Measurements from ENCODE around the gene PALD1. TPM values are rescaled to one million over a fixed set of nuclear protein-coding genes. Genes with fewer than 3 reads are reported as not detected.
"Not testable (repeated sequence)": the region's sequence is repeated elsewhere in the genome, so short reads cannot be mapped to it uniquely, and the experiment has no call there.

Gene PALD1
- total RNA-seq, 1 experiment from 2014 or later: 34.8 TPM

DNA sequence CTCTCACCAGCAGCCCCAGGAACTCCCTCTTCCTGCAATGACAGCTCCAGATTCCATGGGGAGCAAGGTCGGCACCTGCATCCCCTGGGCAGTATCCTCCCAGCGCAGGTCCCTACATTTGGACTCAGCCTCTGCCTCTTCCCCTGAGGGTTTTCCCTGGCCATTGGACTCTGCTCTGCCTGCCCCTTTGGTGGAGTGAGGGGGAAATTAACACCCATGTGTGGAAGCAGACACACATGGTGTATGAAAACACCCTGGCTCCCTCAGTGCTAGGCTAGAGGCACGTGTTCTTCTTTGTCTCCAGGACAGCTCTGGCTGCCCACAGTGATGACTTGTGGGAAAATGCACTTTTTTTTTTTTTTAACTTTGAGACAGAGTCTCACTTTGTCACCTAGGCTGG, 115.6 kb downstream of the PALD1 start:
- no peak for DNase-seq (ENCODE audit: low spot score)
- in situ Hi-C loops (cut with HindIII; ENCODE audit: low sequenced_read_pairs): no loop called here

DNA sequence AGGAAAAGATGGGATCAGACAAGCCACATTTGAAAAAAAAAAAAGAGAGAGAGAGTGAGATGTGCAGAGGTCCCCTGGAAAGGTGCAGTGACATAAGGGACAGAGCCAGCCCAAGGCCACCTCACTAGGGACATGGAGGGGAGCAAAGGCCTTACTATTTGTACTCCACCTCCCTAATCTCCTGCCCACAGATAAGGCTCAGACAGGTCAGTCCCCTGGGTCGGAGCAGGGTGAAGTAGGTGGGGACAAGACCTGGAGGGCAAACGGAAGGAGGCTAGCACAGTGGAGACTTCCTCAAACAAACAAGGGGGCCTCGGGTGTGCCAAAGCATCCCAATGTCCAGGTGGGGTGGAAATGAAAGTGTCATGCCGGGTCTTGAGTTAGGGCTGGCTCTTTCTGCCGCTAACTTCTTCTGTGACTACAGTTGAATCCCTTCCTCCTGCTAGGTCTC, 117.0 kb downstream of the PALD1 start:
- in situ Hi-C loops (cut with HindIII; ENCODE audit: low sequenced_read_pairs): no loop called here
- DNase-seq (ENCODE audit: low spot score): no peak

DNA sequence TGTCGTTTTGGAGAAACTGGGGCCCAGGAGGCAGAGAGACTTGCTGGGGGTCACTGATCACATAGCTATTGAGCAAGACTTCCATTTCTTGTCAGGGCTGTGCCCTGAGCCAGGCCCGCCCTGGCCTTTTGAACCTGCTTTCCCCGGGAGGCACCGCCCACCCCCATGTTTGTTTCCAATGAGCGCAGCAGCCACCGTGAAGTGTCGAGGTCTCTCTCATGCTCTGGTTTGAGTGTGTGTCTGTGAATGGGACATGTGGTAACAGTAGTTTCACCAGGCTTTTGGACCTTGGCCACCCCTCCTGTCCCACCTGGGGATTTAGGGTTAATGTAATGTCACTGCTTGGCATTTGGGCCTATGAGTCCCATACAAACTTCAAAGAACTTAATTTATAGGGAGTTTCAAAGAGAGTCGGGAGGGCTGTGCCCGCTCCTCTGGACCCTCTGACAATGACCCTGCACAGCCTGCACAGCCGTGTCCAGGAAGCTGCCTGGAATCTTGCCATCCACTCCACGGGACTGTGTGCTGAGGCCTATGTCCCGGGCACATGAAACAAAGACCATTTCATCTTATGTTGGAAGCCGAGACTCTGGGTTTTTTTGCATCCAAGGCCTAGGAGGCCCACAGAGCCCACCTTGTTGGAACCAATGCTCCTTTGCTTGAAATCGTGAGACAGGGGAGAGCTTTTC, 117.7 kb downstream of the PALD1 start:
- no peak for DNase-seq (ENCODE audit: low spot score)
- in situ Hi-C loops (cut with HindIII; ENCODE audit: low sequenced_read_pairs): no loop called here

DNA sequence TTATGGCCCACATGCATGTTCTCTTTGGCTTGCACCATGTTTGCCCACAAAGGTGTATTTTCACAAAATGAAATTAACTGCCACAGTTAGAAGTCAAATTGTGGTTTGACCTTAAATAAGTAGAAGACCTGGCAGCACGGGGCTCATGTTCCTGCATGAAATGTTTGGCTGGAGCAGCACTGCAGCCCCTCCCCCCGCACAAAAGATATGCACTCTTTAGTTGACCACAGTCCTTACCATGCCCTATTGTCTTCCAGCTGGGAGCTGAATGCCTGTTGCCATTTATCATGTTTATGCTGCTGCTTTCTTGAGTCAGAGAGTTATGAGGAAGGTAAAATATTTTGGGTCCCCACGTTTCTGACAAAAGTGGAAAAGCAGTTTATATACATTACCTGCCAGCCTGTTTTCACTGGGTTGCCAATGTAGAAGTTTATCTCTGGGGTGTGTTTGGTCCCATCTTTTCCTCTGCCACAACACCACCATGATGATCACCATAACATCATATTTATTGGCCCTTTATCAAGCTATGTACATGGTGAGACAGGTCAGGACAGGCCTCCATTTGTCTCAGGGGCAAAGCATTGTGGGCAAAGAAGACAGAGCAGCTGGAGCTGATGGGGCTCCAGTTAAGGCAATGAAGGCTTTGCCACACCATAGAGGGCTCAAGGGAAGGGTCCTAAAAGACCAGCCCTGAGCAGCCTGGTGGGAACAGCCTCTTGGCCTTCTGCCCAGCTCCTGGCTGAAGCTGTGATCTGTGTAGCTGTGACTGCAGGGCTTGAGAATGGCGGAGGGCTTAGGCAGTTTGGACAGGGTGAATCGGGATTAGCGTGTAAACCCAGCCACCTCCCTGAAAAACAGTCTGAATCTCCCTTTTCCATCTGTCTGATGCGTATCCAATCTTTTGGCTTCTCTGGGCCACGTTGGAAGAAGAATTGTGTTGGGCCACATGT, 118.6 kb downstream of the PALD1 start:
- in situ Hi-C loops (cut with HindIII; ENCODE audit: low sequenced_read_pairs): no loop called here
- DNase-seq (ENCODE audit: low spot score): no peak

DNA sequence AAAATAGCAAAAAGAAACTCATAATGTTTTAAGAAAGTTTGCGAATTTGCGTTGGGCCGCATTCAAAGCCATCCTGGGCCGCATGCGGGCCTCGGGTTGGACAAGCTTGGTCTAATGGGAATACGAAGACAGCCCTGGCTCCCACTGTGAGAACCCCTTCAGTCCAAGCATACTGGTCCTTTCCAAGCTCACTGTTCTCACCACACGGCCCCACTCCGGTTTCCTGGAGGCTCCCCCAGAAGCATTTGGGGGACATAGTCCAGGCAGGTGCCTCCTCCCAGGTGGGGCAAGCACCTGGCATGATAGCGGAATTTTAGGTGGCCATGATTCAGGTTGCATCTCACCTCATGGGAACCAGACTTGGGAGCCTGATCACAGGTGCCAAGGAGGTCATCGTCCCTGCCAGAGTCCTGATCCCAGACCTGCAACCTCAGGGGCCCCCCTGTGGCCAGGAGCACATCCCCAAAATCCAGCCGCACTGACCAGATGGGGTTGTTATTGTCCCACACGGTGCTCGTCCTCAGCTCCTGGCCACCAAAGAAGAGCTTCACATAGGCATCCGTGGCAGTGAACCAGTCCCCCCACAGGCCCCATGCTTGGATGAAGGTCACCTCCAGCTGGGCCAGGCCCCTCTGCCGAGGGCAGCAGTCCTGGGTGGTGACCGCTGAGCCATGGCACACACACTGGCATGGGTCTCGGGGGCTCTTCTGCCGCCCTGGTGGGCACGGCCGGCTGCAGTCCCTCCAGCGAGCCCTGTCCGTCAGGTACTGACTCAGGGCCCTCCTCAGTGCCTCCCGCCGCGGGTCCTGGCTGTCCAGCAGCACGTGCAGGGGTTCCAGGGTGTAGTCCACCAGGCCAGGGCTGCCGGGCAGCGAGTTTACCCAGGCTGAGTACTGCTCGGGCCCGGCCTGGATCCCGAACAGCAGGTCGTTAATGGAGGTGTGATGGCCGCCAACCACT, 119.6 kb downstream of the PALD1 start:
- no peak for DNase-seq (ENCODE audit: low spot score)
- in situ Hi-C loops (cut with HindIII; ENCODE audit: low sequenced_read_pairs): no loop called here

DNA sequence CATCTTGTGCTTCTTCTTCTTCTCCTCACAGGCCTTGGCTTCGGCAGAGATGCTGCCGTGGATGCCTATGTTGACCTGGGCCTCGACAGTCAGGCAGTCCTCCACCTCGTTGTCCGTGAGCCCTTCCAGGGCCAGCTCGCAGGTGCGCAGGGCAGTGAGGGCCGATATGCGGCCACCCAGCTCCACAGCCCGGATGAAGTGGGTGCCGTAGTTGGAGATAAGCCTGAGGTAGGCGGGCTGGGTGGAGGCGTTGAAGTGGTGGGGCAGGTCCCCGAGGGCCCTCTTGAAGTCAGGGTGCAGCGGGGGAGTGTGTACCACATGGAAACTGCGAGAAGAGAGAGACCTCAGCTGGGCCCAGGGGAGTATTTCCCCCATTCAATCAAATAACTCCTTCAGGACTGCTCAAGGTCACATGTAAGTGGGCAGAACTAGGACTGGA, 120.3 kb downstream of the PALD1 start:
- no peak for DNase-seq (ENCODE audit: low spot score)
- in situ Hi-C loops (cut with HindIII; ENCODE audit: low sequenced_read_pairs): no loop called here

DNA sequence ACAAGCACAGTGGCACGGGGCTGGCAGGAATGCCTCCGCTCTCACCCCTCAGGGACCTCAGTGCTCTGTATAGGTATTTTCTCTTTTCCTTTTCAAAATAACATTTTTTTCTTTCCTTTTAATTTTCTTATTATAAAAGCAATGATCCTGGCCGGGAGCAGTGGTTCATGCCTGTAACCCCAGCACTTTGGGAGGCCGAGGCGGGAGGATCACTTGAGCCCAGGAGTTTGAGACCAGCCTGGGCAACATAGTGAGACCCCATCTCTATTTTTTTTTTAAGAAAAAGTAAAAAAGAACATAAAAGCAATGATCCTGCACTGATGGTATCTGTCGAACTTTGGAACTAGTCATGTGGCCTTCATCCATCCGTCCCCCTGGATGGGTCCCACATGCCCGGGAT, 120.8 kb downstream of the PALD1 start:
- in situ Hi-C loops (cut with HindIII; ENCODE audit: low sequenced_read_pairs): no loop called here
- DNase-seq (ENCODE audit: low spot score): no peak

DNA sequence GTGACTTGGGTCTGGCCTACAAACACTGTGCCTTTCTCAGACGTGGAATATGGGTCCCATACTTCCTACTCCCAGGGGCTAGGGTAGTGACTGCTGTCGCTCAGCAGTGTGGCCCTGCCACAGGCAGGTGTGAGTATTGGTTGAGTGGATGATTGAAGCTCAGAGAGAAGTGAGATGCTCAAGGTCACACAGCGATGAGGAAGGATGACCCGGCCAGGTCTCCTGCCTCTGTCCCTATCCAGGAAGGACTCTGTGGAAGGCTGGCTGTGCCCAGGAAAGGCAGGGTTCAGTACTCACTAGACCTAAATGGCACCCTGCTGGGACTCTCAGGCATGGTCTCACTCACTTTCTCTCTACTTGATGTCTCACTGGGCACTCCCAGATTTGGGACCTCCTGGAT, 121.2 kb downstream of the PALD1 start:
- in situ Hi-C loops (cut with HindIII; ENCODE audit: low sequenced_read_pairs): no loop called here
- DNase-seq (ENCODE audit: low spot score): no peak

DNA sequence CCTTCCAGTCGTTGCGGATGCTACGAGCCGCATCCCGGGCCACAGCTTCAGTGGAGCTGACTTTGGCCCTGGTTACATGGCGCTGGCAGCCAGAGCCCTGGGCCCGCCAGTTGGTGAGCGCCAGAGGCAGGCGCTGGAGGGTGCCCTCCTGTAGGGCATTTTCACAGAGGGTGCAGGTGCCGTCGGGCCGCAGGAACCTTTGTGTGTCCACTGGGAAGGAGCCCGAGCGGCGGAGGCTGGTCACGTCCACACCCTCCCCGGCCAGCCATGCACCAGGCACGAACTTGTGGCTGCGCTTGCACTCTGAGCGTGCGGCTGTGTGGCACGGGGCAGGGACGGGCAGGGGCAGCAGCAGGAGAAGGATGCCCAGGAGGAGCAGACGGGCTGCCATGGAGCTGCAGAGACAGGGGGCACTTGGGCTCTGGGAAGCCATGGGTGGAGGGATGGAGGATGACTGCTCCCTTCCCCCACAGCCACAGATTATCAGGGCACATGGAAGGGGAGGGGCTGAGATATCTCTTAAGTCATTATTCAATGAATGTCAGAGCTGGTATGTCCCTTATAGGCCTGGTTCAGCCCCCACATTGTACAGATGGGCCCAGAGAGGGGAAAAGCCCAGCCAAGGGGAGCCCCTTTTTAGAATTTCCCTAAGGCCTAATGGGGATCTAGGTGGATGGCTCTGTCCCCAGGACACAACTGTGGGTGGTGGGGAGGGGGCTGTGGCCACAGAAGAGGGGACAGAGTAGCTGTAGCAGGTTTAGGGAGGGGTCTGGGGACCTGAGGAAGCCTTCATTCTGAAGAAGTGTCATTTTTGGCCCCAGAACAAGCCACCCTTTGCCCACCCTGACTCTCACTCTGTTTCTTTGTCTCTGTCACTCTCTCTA, 122.2 kb downstream of the PALD1 start:
- DNase-seq (ENCODE audit: low spot score): no peak
- in situ Hi-C loops (cut with HindIII; ENCODE audit: low sequenced_read_pairs): no loop called here

DNA sequence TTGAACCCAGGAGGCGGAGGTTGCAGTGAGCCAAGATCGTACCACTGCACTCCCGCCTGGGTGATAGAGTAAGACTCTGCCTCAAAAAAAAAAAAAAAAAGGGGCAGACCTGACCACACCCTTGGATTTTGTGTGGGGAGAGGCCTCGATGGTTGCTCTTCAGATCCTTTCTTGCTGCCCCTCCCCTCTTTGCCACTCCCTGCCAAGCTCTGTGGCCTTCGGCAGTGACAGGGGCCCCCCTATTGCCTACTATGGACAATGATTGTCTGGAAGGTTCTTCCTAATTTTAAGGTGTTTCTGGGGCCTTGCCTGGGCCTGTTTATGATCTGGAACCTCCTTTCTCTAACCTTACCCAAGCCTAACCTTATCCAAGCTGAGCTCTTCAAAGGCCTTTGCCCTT, 123.2 kb downstream of the PALD1 start:
- in situ Hi-C loops (cut with HindIII; ENCODE audit: low sequenced_read_pairs): no loop called here
- DNase-seq (ENCODE audit: low spot score): no peak

DNA sequence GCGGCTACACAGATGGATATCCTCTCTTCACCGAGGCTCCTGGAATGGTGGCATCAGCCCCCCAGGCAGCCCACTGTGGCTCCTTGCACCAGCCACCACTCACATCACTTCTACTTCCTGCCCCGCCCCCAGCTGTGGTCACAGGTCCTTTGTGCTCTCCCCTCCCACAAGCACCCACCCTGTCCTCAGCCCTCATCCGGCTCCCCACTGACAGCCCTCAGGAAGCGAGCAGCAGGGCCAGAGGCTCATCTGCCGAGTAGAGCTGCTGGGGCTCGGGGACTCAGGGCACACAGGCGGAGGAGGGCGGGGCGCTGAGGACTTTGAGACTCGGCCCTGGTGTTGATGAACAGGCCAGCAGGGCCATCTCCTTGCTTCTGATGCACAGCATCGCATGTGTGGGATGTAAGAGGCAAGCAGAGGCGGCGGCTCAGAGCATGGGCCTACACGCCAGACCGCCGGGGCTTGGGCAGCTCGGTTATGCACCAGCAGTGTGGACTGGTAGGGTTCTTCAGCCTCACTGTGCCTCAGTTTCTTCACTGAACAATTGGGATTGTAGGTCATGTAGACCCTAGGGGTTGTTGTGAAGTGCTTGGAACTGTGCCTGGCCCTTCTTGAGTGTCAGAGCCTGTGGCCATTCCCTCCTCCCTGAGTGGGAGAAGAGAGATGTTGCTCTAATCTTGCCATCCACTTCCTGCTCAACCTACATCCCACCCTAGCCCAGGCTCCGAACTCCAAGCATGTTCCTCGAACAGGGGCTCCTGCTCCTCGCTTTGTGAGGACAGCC, 124.3 kb downstream of the PALD1 start, which contains the start of gene PRF1:
Gene PRF1 (minus strand): TSS at position 77 of the 784 bp plus-strand sequence. CDS start 1,839 bp downstream, outside the sequence.
- DNase-seq (ENCODE audit: low spot score): no peak
- in situ Hi-C loops (cut with HindIII; ENCODE audit: low sequenced_read_pairs): no loop called here

DNA sequence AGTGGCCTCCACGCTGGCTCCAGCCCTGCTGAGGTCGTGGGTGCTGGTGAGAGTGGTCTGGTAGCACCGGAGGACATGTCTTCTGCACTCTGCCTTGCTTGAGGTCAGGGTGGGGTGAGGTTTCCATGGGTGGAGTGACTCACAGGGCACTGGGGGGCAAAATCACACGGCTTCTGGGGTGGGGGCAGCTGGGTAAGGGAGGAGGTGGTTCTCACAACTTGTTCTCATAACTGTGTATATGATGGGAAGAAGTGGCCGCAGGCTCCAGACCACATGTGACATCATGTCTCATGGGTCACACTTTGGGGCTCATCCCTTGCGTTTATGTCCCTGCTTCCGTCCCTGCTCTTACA, 124.9 kb downstream of the PALD1 start:
- DNase-seq (ENCODE audit: low spot score): no peak
- in situ Hi-C loops (cut with HindIII; ENCODE audit: low sequenced_read_pairs): no loop called here

DNA sequence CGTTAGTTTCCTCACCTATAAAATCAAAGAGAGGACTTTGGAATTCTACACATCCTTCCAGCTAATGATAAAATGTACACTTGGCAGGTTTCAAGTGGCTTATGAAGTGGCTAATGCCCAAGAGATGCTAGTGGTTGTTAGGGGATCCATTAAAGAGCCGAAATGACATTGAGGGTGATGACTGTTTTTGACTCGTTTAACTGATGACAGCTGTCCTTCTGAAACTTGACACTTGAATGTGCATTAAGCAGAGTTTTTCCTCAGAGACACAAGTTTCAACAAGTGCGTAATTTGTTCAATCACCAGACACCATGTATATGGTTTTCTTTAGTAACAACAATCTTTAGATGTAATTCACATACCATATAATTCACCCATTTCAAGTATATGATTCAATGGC, 125.5 kb downstream of the PALD1 start:
- DNase-seq (ENCODE audit: low spot score): no peak
- in situ Hi-C loops (cut with HindIII; ENCODE audit: low sequenced_read_pairs): no loop called here

DNA sequence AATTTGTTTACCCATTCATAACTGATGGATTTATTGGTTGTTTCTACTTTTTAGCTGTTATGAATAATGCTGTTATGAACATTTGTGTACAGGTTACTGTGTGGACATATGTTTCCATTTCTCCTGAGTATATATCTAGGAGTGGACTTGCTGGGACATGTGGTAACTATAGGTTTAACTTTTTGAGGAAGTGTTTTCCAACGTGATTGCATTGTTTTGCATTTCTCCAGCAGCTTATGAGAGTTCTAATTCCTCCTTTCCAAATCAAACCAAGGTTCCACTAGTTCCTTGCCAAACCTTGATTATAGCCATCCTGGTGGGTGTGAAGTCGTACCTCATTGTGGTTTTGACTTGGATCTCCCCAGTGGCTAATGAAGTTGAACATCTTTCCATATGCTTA, 126.6 kb downstream of the PALD1 start:
- no peak for DNase-seq (ENCODE audit: low spot score)
- in situ Hi-C loops (cut with HindIII; ENCODE audit: low sequenced_read_pairs): no loop called here

DNA sequence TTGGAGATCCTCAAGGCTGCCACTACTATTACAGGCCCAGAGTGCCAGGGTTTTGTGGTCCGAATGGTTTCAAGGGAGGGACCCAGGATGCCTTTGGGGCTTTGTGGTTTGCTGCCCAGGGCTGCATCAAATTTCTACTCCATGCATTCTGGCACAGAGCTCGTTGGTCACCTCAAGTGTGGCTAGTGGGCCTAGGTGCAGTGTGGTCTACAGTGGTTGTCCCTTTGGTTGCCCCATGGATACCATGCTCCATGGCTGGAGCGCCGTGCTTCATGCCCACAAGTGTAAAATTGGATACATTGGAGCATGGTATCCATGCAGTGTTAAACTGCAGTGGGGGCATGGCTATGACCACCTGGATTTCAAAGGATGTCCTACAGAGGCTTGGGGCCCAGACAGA, 129.4 kb downstream of the PALD1 start:
- no peak for DNase-seq (ENCODE audit: low spot score)
- in situ Hi-C loops (cut with HindIII; ENCODE audit: low sequenced_read_pairs): no loop called here

DNA sequence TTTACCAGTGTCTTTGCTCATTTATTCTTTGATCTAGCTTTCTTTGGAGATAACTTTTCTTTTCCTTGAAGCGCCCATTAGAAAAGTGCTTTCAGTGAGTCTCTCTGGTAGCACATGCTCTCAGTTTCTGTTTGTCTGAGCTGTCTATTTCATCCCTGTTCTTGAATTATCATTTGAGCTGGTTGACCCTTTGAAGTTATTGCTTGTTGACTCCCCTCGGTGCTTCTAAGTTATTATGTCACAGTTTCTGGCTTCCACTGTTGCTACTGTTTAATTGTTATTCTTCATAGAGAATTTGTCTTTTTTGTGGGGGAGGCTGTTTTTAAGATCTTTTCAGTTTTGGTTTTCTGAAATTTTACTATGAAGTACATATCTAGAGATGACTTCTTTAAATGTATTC, 135.4 kb downstream of the PALD1 start:
- in situ Hi-C loops (cut with HindIII; ENCODE audit: low sequenced_read_pairs): no loop called here
- DNase-seq (ENCODE audit: low spot score): no peak

DNA sequence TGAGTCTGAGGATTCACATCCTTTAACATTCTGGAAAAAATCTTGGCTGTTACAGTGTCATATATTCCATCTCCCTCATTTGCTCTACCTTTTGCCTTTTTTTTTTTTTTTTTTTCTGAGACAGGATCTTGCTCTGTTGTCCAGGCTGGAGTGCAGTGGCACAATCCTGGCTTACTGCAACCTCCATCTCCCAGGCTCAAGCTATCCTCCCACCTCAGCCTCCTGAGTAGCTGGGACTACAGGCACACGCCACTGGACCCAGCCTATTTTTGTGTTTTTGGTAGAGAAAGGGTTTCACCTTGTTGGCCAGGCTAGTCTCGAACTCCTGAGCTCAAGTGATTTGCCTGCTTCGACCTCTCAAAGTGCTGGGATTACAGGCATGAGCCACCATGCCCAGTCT, 135.8 kb downstream of the PALD1 start:
- in situ Hi-C loops (cut with HindIII; ENCODE audit: low sequenced_read_pairs); DNase-seq (ENCODE audit: low spot score): not testable (repeated sequence)

DNA sequence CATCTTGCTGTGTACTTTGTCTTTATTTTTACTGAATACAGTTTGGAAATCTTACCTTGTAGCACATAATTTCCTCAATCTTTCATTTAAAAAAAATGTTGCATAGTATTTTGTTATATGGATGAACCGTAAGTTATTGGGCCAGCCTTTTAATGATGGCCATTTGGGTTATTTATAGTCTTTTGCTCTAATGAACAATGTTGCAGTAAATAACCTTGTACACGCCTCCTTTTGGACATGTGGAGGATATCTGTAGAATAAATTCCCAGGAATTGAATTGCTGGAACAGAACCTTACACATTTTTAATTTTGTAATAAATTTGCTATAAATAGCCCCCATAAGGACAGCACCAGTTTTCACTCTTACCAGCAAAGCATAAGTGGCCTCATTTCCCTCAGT, 136.6 kb downstream of the PALD1 start:
- in situ Hi-C loops (cut with HindIII; ENCODE audit: low sequenced_read_pairs): no loop called here
- DNase-seq (ENCODE audit: low spot score): no peak

Measured in G401 (cell line).